Measurements from ENCODE around the gene HNRNPF.
"Not testable (repeated sequence)": the region's sequence is repeated elsewhere in the genome, so short reads cannot be mapped to it uniquely, and the experiment has no call there.

The HNRNPF gene

DNA sequence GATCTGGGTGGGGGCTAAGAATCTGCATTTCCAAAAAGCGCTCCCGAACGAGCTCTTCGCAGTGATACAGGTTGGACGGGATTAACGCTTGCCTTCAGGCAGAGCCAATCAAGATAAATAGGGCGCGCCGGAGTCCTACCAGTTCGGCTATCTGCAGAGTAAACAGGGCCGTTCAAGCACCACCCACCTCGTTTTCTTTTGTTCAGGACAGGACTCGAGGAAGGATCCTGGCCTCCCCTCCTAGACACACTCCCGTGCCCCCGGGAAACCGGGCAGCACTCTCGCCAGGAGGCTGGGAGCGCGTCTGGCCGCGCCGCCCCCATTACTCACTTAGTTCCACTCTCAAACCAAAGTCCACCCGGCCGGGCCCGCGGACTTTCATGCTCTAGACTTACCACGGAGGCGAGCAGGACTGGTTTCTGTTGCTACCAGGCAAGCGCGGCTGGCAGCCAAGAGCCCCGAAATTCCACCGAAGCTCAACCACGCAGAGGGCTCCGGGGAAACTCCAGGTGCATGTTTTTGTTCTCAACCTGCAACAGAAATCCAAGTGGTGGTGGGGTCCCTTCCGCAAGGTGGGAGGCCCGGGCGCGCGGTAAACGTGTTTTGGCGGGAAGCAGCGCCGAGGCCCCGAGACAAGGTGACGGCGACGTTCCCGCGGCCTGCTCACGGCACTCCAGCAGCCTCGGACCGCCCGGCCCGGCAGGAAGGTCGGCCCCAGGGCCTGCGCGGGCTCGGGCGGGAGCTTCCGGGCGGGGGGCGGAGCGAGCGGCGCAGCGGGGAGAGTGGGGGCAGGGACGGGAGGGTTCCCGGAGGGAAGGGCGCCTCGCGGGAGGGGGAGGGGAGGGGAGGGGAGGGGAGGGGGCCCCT, 12.7 kb downstream of the HNRNPF start:
- DNase-seq = peak; percentile 80

DNA sequence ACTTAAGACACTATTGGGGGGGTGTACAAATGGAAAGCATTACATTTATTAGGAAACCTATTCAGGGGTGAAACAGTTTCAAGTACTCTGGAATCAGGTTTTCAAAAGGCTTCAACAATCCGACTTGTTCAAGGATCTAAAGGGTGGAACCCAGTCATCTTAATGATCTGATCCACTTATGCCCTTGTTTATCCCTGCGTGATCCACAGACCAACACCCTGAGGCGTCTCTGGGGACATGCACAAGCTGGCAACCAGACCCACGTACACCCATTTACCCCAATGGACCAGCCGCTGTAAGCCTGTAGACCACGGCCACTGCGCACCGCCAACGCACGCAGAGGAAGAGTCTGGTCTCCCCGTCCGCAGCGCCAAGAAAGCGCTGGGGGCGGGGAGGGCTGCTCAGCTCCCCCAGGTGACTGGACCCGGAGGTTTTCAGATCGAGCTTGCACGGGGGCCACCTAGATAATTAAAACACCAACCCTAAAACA, 13.4 kb downstream of the HNRNPF start:
- peak; percentile 48 for DNase-seq

DNA sequence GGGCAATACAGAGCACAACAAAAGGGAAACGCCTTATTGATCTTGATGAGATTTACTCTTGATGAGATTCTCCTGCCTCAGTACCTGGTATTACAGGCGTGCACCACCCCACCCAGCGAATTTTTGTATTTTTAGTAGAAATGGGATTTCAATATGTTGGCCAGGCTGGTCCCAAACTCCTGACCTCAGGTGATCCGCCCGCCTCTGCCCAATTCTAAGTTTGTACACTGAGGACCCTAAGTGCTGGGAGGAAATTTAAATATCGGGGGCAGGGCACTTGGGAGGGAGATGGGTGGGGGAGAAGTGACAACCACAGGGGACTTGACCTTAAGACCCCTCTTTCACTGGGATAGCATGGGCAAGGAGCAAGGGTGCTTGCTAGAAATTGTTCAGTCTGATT, 14.1 kb downstream of the HNRNPF start:
- DNase-seq = no peak

DNA sequence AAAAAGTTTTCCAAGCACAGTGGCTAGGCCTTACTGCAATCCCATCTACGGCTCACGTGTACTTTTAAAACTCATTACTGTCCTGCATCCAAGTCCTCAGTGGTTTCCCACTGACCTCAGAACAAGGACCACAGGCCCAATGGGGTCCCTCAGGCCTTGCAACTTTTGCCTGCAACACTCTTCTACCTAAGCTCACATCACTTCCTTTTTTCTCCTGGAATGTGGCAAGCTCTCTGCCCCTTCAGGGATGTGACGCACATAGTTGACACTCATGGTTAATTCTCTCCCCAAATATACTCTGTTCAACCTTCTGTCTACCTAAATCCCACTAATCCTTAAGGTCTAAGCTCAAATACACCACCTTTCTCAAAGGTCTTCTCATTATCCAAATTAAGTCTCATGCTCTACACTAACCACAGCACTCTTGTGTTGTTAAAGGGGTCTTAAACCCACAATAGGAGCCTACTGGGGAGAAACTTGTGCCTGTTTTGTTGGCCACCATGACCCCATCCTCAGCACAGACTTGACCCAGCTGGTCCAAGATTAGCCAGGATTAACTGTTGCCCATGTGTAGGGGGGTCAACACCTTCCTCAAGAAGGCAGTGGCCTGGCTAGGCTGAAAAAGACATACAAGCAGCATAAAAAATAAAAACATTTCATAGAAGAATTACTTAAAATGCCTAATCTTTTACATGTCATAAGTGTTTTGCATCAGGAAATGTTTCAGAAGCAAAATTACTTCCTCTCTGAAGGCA, 15.2 kb downstream of the HNRNPF start:
- no peak for DNase-seq

DNA sequence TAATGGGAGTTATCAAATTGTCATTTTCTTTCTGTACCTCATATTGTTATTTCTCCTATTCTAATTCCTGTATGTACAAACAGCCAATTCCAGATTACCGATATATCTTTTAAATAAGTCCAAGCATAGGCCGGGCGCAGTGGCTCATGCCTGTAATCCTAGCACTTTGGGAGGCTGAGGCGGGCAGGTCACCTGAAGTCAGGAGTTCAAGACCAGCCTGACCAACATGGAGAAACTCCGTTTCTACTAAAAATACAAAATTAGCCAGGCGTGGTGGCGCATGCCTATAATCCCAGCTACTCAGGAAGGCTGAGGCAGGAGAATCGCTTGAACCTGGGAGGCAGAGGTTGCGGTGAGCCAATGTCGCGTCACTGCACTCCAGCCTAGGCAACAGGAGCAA, 15.8 kb downstream of the HNRNPF start:
- DNase-seq = not testable (repeated sequence)

DNA sequence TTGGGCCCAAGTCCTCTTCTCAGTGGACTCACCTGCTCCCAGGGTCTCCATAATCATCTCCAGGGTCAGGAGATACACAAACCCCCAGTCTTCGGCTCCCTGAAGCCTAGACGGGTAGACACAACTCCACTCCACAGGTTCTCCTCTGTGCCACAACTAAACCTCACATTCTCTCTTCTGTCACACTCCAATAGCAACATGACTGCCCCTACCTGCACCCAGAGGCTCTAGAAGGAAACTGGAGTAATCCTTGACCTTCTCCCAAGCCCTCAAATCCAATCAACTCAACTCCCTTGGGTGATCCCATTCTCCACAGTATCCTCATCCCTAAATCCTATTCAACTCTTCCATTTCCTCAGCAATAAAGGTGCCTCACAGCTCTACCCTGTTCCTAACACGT, 16.2 kb downstream of the HNRNPF start:
- no peak for DNase-seq

DNA sequence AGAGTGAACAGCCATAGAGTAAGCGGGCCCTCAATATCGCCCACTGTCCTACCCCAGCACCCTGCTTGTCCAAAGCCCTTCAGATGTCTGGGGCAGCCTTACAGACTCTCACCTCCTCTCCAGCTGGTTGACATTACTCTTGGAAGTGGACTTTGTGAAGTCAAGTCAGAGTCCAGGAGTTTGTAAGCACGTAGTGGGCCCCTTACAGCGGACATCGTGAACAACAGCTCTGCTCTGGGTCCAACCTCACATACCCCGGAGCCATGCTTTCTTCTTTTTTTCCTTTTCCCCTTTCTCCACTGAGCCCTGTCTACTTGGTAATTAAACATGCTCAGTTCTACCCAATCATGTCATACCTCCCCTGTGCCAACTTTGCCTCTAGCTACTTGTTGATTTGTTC, 17.5 kb downstream of the HNRNPF start:
- no peak for DNase-seq

DNA sequence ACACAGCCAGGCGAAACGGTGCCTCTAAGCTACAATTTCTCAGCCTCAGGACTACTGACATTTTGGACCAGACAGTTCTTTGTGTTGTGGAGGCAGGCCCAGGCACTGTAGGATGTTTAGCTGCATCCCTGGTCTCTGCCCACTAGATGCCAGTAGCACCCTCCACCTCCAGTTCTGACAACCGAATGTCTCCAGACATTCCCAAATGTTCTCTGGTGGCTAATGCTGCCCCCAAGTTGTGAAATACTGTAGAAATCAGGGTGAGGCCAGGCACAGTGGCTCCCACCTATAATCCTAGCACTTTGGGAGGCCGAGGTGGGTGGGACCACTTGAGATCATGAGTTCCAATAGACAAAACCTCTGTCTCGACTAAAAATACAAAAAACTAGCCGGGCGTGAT, 18.2 kb downstream of the HNRNPF start:
- DNase-seq = peak; percentile 53

DNA sequence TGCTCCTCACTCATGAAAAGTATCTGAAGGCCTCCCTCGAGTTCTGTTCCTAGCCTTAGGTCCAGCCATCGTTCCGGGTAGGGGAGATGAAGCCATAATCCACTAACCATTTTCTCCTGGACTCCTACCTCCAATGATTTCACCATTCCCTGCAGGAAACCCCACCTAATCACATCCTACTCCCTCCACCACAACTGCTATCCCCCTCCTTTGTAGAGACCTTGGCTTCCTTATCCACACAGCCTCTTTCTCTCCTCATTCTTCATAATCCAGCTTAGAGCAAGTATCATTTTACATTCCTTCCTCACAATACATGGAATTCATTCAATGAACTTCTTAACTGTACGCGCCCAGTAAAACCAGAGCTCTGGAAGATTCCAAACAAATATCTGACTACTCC, 18.7 kb downstream of the HNRNPF start:
- DNase-seq = no peak

DNA sequence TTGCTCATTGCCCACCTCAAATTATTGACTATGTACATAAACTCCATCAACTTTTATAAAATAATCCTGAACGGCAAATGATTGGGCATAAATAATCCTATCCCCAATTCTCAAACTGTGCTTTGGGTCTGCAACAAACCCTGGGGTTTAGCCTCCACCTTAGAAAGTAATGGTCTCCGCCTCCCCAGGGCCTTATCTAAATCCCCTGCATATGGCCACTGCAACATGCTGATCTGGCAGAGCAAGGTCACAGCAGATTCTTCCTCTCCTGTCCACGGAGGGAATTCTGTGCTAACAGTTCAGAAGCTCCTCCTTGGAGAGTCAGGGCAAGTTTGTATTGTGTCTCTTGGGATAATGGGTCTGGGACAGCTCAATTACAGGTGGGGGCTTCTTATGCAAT, 19.1 kb downstream of the HNRNPF start:
- DNase-seq = no peak

DNA sequence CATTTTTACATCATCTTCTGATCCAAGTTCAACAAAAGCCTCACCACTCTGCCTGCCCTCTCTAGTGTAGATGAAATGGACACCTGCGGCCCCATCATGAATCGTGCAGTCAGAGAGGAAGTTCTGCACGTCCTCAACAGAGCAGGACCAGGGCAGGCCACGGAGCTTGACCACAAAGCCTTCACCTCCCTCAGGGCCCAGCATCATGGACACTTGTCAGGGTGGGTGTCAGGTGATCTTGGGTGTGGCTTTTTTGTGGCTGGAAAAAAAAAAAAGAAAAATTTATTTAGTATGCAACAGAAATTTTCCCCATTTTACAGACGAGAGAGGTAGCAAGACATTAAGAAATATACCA, 21.3 kb downstream of the HNRNPF start:
- no peak for DNase-seq

DNA sequence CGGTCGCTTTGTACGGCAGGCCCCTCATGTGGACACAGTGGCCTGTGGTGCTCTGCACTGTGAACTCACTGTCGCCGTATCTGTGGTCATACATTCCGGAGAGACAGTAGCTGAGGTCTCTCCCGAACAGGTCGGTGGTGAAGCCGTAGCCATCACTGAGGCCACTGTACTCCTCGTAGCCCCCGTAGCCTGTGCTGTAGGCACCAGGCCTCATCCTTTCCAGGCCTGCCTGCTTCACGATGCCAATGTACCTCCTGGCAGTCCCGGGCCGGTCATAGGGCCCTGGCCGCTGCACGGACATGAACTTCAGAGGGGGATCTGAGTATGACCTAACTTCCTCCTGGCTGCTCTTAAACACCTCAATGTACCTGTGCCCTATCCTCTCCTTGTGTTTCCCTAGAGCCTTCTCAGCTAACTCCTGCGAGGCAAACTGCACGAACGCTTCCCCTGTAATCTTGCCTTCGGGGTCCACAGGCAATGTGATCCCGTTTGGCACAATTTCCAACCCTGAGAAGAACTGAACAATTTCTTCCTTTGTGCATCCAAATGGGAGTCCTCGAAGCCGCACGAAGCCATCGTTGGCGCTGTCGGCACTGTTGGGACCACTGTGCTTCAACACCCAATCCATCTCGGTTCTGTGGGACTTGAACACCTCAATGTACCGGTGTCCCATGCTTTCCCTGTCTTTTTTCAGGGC, 21.9 kb downstream of the HNRNPF start:
- DNase-seq = no peak

DNA sequence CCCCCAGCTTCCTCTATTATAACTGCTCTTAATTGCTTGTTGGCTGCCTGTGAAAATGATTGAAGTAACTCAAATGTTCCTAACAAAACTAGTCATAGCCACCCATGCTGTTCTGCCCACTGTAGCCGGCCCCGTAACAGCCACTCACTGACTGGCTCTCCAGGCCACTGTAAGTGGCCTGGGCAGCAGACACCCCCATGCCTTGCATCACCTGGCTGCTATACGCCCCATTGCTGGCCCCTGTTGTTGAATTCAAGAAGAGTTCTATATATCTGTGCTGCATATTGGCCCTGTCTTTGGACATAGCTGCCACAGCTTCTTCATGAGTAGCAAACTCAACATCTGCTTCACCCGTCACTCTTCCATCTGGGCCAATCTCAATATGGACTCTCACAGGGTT, 22.4 kb downstream of the HNRNPF start:
- DNase-seq = no peak

DNA sequence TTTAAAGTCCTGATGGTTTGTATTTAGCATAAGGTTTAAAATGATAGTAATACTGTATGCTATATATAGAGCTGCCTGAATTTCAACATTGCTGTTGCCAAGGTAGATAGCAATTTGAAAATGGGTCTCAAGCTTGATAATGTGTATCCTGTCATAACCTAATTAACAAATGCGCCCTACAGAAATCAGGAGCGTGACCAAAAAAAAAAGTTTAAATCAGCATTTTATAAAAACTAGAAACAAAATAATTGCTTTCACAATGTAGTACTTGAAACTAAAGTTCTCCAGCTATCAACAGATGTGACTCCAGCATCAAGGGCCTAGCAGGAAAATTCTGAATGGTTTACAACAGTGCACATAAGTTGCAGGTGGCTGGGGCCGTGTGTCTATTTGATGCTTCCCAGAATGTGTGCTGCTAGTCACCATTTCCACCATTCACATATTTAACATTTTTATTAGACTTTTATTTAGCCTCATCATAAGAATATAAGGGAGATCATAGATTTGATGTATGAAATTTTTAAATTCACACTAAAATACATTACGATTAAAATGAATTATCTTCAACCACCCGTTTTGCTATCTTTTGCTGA, 23.5 kb downstream of the HNRNPF start:
- no peak for DNase-seq

DNA sequence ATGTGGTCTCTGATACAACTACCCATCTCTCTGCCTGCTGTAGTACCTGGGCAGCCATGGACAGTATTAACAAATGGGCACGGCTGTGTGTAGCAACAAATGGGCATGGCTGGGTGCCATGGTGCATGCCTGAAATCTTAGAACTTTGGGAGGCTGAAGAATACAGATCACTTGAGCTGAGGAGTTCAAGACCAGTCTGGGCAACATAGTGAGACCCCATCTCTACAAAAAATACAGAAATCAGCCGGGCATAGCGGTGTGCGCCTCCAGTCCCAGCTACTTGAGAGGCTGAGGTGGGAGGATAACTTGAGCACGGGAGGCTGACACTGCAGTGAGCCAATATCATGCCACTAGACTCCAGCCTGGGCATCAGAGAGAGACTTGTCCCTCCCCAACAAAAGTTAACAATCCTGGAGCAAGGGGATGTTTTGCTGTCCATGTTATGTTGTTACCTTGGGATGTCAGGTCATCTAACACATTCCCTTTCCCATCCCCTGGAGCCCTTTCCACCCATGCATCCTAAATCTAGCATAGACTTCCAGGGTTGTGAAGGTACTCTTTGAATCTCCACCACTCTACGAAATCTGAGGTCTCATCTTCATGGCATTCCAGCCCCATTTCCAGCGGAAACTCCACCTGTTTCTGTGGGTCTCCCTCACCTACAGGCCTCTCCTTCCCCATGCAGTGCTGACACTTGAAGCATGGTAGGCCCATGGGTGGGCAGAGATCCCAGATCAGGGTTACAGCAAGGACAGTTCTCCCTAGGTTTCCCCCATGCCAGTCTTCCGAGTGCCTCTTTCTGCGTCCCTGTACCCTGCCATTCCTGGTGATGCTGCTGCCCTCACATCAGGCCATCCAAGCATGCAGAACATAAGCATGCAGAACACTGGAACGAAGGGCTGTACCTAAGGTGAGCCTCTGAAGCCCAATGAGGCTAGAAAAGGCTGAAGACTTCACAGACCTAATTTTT, 24.4 kb downstream of the HNRNPF start:
- DNase-seq = no peak

DNA sequence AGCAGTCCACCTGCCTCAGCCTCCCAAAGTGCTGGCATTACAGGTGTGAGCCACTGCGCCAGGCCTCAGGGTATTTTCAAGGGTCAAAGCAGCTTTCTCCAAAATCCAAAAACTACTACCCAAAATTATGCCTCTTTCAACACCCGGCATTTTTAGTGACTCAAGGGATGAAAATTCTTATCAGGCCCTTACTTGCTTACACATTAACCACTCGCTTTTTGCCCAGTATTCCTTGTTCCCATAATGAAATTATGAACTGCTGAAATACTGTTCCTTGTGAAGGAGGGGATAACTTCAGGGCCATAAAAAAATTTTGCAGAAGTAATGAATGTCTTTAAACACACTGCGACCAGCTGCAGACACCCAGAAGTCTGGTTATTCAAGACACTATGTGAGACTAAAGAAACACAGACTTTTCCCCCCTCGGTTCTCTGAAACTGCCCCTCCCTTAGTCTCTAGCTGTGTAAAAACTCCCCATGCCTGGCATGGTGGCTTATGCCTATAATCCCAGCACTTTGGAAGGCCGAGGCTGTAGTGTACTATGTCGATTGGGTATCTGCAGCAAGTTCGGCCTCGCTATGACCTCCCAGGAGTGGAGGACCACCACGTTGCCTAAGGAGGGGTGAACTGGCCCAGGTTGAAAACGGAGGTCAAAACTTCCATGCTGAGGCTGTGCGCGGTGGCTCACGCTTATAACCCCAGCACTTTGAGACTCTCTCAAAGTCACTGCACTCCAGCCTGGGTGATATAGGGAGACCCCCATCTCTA, 25.6 kb downstream of the HNRNPF start:
- DNase-seq = no peak

DNA sequence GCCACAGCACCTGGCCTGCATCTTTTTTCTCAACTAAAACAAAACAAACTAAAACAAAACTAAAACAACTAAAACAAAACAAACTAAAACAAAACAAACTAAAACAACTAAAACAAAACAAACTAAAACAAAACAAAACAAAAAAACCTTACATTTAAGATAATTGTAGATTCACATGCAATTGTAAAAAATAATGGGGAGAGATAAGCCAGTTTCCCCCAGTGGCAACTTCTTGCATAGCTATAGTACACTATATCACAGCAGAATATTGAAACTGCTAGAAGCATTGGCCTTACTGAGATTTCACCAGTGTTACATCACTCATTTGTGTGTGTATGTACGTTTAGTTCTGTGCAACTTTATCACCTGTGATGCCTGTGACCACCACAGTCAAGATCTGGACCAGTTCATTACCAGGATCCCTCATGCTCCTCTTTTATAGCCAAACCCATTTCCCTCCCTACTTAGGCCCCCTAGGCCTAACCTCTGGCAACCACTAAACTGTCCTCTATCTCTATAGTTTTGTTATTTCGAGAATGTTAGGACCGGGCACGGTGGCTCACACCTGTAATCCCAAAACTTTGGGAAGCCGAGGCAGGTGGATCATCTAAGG, 28.3 kb downstream of the HNRNPF start:
- no peak for DNase-seq

DNA sequence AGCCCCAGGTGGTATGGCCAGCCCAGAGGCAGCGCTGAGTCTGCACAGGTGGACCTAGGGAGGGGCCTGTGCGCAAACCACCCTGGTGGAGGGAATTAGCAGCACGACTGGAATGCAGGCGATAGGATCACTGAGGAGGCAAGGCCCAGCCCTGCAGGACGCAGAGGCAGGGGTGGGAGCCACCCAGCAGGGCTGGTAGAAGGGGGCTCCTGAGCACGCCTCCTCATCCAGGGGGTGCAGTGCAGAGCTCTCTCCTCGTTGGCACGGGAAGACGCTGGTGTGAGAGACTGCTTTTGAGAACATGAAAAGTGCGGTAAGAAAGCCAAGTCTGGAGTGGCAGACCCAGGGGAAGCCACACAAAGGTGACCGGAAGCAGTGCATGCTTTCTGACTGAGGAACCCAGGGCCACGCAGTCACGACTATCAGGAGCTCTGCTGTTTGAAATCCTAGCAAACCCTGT, 31.5 kb downstream of the HNRNPF start:
- DNase-seq = no peak

DNA sequence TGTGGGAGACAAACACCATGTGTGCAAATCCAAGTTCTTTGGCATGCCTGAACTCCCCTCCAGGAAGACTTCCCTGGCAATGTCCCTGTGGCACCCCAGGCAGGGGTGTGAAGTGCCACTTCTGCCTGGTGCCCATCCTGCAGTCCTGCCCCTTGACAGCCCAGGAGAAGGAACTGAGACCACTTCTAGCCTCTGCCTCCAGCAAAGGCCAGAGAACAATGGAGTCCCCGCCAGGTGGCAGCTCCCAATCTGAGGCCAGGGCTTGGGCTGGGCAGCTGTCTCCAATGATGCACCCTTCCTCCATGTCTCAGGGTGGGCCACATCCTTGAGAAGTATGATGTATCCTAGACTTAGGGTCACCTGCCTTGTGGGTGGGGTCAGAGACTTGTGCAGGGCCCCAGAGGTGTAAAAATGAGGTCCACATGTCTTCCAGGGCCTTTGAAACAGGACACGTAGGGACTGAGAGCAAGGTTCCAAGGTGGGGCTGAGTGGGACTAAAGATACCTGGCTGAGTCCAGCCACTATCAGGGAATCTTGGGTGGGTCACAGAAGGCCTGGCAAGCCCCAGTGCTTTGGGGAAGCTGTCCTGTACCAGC, 32.1 kb downstream of the HNRNPF start:
- DNase-seq = no peak

DNA sequence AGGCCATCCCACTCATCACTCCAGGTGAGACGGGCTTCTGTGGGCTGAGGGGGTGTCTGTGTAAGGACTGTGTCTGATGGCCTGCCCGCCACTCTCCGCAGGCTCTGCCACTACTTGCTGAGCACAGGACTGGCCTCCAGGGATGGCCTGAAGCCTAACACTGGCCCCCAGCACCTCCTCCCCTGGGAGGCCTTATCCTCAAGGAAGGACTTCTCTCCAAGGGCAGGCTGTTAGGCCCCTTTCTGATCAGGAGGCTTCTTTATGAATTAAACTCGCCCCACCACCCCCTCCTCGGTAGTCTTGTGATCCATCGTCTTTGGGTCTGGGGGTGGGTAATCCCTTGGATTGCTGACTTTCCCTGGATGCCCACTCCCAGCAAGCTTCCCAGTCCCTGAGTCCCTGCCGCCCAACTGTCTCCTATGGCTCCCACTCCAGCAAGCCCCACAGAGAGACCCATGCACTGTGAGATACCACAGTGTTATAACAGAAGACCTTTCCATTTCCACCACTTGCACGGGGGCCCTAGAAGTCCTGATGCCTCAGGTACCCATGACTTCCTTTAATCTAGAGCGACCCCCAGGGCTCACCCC, 32.8 kb downstream of the HNRNPF start:
- DNase-seq = no peak

All from CD4-positive, alpha-beta T cell treated with Interleukin-17A for 1 hour (primary cell).